Stimulated activated effector memory CD8-positive, alpha-beta T cell treated with anti-CD3 and anti-CD28 coated beads, Interleukin-12 subunit alpha, Interleukin-12 subunit beta, amount 100 ng/mL, for 72 hours (primary cell): ENCODE data around the gene RTN4R.
"Not testable (repeated sequence)": the region's sequence is repeated elsewhere in the genome, so short reads cannot be mapped to it uniquely, and the experiment has no call there.

Experiments used
- ATAC-seq: fragments of 150-1000 bp; cut with Tn5 transposase; 2 replicates; pipeline ENCODE4 v1.10.0; 2021
- DNase-seq, 2 donors: peaks; one replicate each; pipeline ENCODE4 v3.0.0; 2021 to 2022; ENCODE audit warnings: low spot score in 2 of 2
- H3K27ac Mint-ChIP-seq: one replicate; pipeline ENCODE4 v1.8.0; 2022; ENCODE audit warnings: mild to moderate bottlenecking, mixed read lengths
- H3K36me3 Mint-ChIP-seq: one replicate; pipeline ENCODE4 v1.8.0; 2022; ENCODE audit warnings: mild to moderate bottlenecking, mixed read lengths
- H3K4me1 Mint-ChIP-seq: one replicate; pipeline ENCODE4 v1.8.0; 2022; ENCODE audit warnings: mixed read lengths
- H3K4me3 Mint-ChIP-seq: one replicate; pipeline ENCODE4 v1.8.0; 2022; ENCODE audit warnings: mild to moderate bottlenecking, mixed read lengths
- H3K9me3 Mint-ChIP-seq: one replicate; pipeline ENCODE4 v1.8.0; 2022; ENCODE audit warnings: mixed read lengths

Gene RTN4R

GRCh38 chr22:20308806-20309650, 40.9 kb upstream of the RTN4R start:
- ATAC-seq, H3K27ac Mint-ChIP-seq, H3K4me3 Mint-ChIP-seq: not testable (repeated sequence)

GRCh38 chr22:20307448-20308447, 39.6 kb upstream of the RTN4R start:
- H3K9me3 Mint-ChIP-seq, DNase-seq, H3K27ac Mint-ChIP-seq, H3K4me3 Mint-ChIP-seq, H3K4me1 Mint-ChIP-seq, H3K36me3 Mint-ChIP-seq: not testable (repeated sequence)
- ATAC-seq: peak; percentile 16

More at GRCh38 chr22:20308806-20309650, 40.9 kb upstream of the RTN4R start:
- not testable (repeated sequence) for H3K4me1 Mint-ChIP-seq, H3K9me3 Mint-ChIP-seq, H3K36me3 Mint-ChIP-seq, DNase-seq

DNA sequence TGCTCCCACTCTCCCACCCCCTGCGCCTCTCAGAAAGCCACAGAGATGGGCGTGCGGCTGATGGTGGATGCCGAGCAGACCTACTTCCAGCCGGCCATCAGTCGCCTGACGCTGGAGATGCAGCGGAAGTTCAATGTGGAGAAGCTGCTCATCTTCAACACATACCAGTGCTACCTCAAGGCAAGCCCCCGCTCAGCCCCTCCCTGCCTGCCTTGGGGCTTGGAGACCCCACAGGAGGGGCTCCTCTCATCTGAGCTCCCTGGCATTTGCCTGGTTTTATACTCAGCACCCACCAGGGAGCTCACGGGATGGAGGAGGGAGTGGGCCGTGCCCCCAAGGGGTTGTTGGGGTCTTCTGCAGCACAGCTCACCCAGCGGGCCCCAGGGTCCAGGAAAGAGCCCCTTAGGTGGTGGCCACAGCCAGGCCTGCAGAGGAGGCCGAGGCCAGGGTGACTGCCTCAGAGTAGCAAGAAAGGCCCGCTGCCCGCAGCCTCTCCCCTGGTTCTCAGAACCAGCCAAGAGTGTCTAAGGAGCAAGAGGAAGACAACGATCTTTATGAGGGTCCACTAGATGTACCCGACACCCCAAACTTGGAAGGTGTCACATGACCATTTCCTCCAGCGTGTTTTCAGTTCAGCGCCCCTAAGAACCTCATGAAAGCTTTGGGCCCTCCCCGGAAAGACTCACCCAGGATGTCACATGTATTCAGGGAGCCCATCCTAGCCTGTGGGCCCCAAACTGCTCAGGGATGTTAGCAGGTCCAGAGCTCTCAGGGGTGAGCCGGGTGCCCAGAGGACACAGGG, 38.7 kb upstream of the RTN4R start:
- not testable (repeated sequence) for H3K36me3 Mint-ChIP-seq, ATAC-seq, H3K4me3 Mint-ChIP-seq, DNase-seq, H3K27ac Mint-ChIP-seq, H3K9me3 Mint-ChIP-seq, H3K4me1 Mint-ChIP-seq

DNA sequence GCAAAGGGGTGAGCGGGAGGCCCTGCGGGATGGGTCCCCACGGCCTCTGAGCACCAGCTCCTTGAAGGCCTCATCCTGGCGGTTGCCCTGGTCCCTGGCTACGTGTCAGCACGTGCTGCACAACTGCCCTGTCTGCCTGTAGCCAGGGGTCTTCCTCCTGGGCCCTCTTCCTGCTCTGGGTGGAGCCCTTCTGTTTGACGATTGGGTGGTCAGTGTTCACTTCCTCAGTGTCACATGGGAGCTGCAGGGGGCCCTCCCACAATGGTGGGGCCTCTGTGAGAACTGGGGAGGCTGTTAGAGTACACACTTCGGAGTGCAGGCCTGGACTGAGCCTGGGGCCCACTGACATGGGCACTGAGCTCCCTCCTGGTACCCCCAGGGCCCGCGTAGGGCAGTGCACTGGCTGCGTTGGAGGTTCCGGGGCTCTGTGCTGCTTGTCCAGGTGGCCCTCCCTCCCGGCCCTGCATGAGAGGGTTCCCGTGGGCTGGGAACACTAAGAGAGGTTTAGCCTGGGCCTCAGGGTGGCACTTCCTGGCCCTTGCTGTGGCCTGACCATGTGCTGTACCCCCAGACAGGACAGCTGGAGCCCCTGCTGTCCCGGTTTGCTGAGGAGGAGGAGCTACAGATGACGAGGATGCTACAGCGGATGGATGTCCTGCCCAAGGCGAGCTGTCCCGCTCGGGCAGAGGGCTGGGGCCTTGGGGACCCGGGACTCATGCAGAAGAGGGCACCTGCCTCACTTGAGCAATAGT, 38.0 kb upstream of the RTN4R start:
- Mint-ChIP-seq H3K27ac (no peak overlapping the region), H3K4me3 (no peak overlapping the region), H3K4me1 (peaks cover under 1% of the 10 kb centered on the region), H3K9me3 (no peaks in the 10 kb centered on the region), H3K36me3 (no peaks in the 10 kb centered on the region)
- peak; percentile 3 for ATAC-seq
- DNase-seq: no peak

- not testable (repeated sequence) for H3K4me3 Mint-ChIP-seq
These were observed 37.2 kb upstream of the RTN4R start for GRCh38 chr22:20305230-20305893.

DNA sequence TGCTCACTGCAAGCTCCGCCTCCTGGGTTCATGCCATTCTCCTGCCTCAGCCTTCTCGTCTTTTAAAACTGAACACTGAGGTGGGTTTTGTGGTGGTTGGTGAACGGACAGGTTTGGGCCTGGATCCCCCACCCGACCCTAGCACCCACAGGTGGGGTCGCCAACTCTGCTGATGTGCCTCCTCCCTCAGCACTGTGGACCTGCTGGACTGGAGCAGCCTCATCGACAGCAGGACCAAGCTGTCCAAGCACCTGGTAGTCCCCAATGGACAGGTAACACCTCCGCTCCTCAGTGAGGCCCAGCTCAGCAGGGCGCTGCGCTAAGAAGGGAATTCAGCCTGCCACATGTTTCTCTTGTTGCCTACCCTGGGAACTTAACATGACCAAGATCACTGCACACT, 36.5 kb upstream of the RTN4R start:
- no peak overlapping the region for H3K27ac Mint-ChIP-seq
- peaks cover 6% of the 10 kb centered on the region for H3K36me3 Mint-ChIP-seq
- peaks cover 8% of the 10 kb centered on the region for H3K4me1 Mint-ChIP-seq
- DNase-seq: no peak
- H3K4me3 Mint-ChIP-seq: no peak overlapping the region
- no peak for ATAC-seq
- H3K9me3 Mint-ChIP-seq: no peaks in the 10 kb centered on the region

More at GRCh38 chr22:20305230-20305893, 37.2 kb upstream of the RTN4R start:
- not testable (repeated sequence) for DNase-seq, H3K4me1 Mint-ChIP-seq, H3K27ac Mint-ChIP-seq, H3K36me3 Mint-ChIP-seq, H3K9me3 Mint-ChIP-seq
- ATAC-seq: peak; percentile 14

GRCh38 chr22:20303229-20303534, 35.1 kb upstream of the RTN4R start:
- not testable (repeated sequence) for DNase-seq, H3K4me3 Mint-ChIP-seq, H3K9me3 Mint-ChIP-seq

DNA sequence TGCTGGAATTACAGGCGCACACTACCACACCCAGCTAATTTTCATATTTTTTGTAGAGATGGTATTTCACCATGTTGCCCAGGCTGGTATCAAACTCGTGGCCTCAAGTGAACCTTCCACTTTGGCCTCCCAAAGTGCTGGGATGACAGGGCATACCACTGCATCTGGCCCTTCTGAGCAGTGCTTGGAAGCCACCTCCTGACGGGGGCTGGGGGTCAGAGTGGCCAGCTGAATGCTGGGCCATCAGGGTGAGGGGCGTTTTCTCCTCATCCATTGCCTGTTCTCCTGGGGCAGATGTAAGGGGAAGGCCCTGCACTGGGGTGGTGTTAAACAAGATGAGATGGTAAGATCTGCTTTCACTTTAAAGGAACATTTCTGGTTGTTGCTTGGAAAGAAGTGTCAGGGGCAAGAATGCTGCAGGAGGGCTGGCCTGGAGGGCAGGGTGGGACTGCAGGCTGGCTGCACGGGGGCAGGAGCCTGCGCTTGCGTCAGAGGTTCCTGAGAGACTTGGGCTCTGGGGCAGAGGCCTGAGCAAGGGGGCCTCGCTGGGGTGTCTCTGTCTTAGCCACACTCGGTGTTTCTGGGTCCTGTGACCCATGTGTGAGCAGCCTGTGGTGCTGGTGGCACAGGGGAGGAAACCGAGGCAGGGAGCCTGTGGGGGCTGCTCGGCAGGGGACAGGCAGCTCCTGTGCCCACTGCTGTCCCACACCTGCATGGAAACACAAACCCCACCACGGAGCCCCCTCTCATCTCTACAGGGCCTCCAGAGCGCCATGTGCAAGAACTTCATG, 34.5 kb upstream of the RTN4R start:
- Mint-ChIP-seq H3K27ac (no peak overlapping the region), H3K4me1 (peaks cover 15% of the 10 kb centered on the region), H3K36me3 (peaks cover 6% of the 10 kb centered on the region), H3K4me3 (no peak overlapping the region), H3K9me3 (no peaks in the 10 kb centered on the region)
- ATAC-seq (no peak), DNase-seq (no peak)

More at GRCh38 chr22:20303229-20303534, 35.1 kb upstream of the RTN4R start:
- ATAC-seq, H3K36me3 Mint-ChIP-seq, H3K4me1 Mint-ChIP-seq, H3K27ac Mint-ChIP-seq: not testable (repeated sequence)

DNA sequence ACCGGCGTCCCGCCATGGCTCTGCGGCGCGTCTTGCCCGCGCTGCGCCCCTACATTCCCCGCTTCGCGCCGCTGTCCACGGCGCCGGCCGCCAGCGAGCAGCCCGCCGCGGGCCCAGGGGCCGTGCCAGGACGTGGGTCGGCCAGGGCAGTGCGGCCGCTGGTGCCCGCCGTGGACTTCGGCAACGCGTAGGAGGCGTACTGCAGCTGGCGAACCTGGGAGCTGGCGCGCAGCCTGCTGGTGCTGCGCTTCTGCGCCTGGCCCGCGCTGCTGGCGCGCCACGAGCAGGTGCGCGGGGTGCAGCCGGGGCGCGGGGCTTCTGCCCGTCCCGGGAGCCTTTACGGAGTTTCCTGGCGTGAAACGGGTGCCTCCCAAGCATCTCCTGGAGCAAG, 31.6 kb upstream of the RTN4R start:
- Mint-ChIP-seq H3K36me3 (peaks cover 6% of the 10 kb centered on the region), H3K4me3 (peak overlapping the region; percentile 67), H3K9me3 (no peaks in the 10 kb centered on the region), H3K27ac (no peak overlapping the region), H3K4me1 (peaks cover 21% of the 10 kb centered on the region)
- DNase-seq (no peak), ATAC-seq (peak; percentile 61)

GRCh38 chr22:20298803-20299745, 31.0 kb upstream of the RTN4R start:
- Mint-ChIP-seq H3K27ac (no peak overlapping the region), H3K4me1 (peaks cover 21% of the 10 kb centered on the region), H3K4me3 (peak overlapping the region; percentile 67), H3K9me3 (no peaks in the 10 kb centered on the region), H3K36me3 (peaks cover 6% of the 10 kb centered on the region)
- DNase-seq (peak; percentile 78 to 92), ATAC-seq (peak; percentile 88)

GRCh38 chr22:20298110-20298802, 30.1 kb upstream of the RTN4R start:
- H3K4me1 Mint-ChIP-seq: peaks cover 21% of the 10 kb centered on the region
- no peak for ATAC-seq
- H3K36me3 Mint-ChIP-seq: peaks cover 6% of the 10 kb centered on the region
- H3K9me3 Mint-ChIP-seq: no peaks in the 10 kb centered on the region
- peak overlapping the region; percentile 67 for H3K4me3 Mint-ChIP-seq
- no peak for DNase-seq
- H3K27ac Mint-ChIP-seq: no peak overlapping the region

DNA sequence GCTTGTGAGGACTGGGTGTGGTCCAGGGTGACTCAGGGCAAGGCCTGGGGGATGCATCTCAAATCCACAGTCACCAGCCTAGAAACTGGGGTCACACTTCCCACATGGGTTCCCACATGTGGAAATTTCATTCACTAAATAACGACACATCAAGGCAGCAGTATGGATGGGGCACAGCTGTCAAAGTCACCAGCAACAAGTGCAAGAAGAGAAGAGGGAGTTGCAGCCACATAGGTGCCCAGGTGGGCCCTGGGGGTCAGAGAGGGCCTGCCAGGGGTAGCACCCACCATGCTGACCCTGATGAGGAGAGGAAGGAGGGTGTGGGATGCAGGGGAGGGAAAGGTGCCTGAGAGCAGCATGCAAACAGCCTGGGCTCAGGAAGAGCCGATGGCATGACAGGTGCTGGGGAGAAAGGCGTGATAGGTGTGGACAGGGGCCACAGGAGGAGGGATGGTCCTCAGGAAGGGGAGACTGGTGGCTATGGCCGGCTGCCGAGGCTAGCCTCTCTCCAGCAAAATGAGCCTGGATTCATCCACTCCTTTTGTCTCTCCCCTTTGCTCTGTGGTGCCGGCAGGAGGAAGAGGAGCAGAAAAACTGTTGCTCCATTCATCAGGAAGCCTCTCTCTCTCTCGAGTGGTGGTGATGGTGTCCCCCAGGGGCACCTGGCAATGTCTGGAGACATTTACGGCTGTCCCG, 29.4 kb upstream of the RTN4R start:
- peak overlapping the region; percentile 67 for H3K4me3 Mint-ChIP-seq
- no peak overlapping the region for H3K27ac Mint-ChIP-seq
- DNase-seq (no peak), ATAC-seq (no peak)
- peaks cover 6% of the 10 kb centered on the region for H3K36me3 Mint-ChIP-seq
- H3K9me3 Mint-ChIP-seq: no peaks in the 10 kb centered on the region
- peaks cover 21% of the 10 kb centered on the region for H3K4me1 Mint-ChIP-seq
